ENCODE data around the gene ERAL1.
"Not testable (repeated sequence)": the region's sequence is repeated elsewhere in the genome, so short reads cannot be mapped to it uniquely, and the experiment has no call there.

ERAL1 gene

GRCh38 chr17:28901866-28902818 lies 47.3 kb downstream of the ERAL1 start:
- peak; percentile 74 for DNase-seq

GRCh38 chr17:28902819-28903545 lies 48.2 kb downstream of the ERAL1 start, which contains the start of gene DHRS13:
Gene DHRS13 (minus strand): TSS chr17:28903079. CDS start chr17:28902944, 135 bp downstream.
- DNase-seq = peak; percentile 96

- not testable (repeated sequence) for DNase-seq
These were observed 48.7 kb downstream of the ERAL1 start for GRCh38 chr17:28903546-28903841.

GRCh38 chr17:28904800-28905199 lies 50.0 kb downstream of the ERAL1 start:
- DNase-seq = no peak

- no peak for DNase-seq
These were observed 51.5 kb downstream of the ERAL1 start for GRCh38 chr17:28906276-28906675.

DNA sequence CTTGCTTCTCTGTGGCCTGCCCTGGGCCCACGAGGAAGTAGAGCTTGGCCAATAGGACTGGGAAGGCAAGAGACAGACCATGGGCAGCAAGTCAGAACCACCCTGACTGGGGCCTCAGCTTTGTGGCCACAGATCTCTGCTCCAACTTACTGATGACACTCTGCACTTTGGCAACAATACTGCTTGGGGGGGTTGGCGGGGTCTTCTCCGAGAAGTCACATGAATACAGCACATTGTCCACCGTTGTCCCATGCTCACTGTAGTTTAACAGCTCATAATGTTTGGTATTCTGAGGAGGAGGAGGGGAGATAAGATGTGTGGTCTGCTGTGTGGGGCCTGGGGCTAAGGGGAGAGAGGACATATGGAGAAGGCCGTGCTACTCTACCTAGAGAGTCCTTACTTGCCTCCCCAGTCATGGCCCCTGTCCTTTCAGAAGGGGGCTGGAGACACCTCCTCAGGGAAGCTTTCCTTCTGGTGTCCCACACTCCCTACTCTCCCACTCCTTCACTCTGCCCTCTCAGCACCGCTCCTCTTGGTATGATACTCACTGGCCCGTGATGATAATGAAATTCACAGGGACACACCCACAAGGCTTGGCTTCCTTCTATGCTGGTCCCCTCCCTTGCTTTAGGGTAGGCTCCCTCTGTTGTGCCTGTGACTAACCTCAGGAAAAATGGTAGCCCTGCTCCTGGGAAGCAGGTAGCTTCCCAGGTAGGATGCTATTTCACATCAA lies 52.1 kb downstream of the ERAL1 start:
- DNase-seq = no peak

DNA sequence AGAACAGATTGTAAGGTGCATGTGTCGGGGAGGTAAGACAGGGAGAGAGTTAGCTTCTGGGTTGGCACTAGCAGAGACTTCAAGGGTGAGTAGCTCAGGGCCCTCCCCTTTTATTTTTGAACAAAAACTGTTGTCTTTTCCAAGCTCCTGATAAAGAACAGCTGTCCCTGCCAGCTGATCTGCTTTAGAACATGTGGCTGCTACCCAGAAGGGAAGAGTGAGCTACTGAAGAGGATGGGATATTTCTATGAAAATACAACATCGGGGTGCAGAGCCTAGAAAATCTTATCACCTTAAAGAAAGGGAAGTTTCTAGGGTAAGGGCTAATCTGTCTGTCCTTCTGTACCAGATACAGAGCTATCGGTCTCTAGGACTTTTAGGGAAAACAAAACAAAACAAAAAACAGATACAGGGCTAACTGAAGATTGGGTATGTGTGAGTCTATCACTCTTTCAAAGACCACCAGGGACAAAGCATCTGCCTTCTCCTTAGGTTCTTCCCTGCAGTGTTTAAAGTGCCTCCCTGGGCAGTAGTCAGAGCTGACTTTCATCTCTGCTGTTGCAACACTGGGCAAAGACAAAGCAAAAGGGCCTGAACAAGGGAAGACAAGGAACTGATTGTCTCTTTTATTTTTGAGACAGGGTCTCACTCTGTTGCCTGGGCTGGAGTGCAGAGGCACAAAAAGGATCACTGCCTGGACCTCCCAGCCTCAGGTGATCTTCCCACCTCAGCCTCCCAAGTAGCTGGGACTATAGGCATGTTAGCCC lies 53.1 kb downstream of the ERAL1 start:
- DNase-seq = no peak

- DNase-seq = no peak
These were observed 53.9 kb downstream of the ERAL1 start for GRCh38 chr17:28908640-28909167.

DNA sequence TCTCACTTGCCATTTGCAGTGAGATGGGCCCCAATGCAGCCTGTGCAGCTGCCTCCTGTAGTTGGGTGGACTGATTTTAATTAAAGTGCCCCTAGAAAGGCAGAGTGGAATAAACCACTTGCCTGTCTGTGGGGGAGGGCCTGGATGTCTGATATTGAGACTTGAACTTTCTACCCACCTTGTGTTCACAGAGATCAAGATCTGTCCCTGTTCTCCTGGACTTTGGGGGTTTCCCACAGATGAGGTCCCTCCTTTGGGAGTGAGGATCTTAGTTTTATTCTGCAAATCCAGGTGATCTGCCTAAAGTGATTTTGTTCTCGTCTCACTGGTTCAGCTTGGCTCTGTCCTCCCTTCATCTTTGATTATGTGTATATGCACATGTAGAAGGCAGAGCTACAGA lies 55.7 kb downstream of the ERAL1 start:
- no peak for DNase-seq

Data from CD4-positive, alpha-beta T cell treated with Interleukin-6 for 4 hours (primary cell).